Activated CD8-positive, alpha-beta memory T cell treated with anti-CD3 and anti-CD28 coated beads, Interleukin-2, amount 10 ng/mL, durations not matched to agents 7 days and 5 days (primary cell): ENCODE measurements around the gene SCNN1B. TPM values are rescaled to one million over a fixed set of nuclear protein-coding genes. Genes with fewer than 3 reads are reported as not detected.

Experiments used
- ATAC-seq: fragments of 150-1000 bp; cut with Tn5 transposase; one replicate; pipeline ENCODE4 v1.10.0; 2021; ENCODE audit warnings: moderate library complexity
- CTCF ChIA-PET: fragments of 350-600 bp; sonication (Branson Sonifier 250); formaldehyde crosslinking; loops from one replicate; lab custom pipeline; 2021; ENCODE audit warnings: antibody characterized with exemption; lab: Charles Lee
- DNase-seq: peaks from one replicate; pipeline ENCODE4 v3.0.0-alpha.2; 2020
- H3K27ac Mint-ChIP-seq: one replicate; pipeline ENCODE4 v1.8.0; 2021; ENCODE audit warnings: mild to moderate bottlenecking, mixed read lengths
- H3K27me3 Mint-ChIP-seq: one replicate; pipeline ENCODE4 v1.8.0; 2021; ENCODE audit warnings: mixed read lengths
- H3K36me3 Mint-ChIP-seq: one replicate; pipeline ENCODE4 v1.8.0; 2021; ENCODE audit warnings: mild to moderate bottlenecking, mixed read lengths
- H3K4me1 Mint-ChIP-seq: one replicate; pipeline ENCODE4 v1.8.0; 2021; ENCODE audit warnings: mixed read lengths
- H3K4me3 Mint-ChIP-seq: one replicate; pipeline ENCODE4 v1.8.0; 2021; ENCODE audit warnings: mild to moderate bottlenecking, moderate library complexity, mixed read lengths
- H3K9me3 Mint-ChIP-seq: one replicate; pipeline ENCODE4 v1.8.0; 2022; ENCODE audit warnings: low read depth, mixed read lengths
- total RNA-seq, 2 experiments: library from RNA; stranded (reverse); gene quantifications; one replicate each; pipeline ENCODE4 v1.2.3, GENCODE V29; 2021

The SCNN1B gene
- total RNA-seq, 2 experiments from 2014 or later = not detected

DNA sequence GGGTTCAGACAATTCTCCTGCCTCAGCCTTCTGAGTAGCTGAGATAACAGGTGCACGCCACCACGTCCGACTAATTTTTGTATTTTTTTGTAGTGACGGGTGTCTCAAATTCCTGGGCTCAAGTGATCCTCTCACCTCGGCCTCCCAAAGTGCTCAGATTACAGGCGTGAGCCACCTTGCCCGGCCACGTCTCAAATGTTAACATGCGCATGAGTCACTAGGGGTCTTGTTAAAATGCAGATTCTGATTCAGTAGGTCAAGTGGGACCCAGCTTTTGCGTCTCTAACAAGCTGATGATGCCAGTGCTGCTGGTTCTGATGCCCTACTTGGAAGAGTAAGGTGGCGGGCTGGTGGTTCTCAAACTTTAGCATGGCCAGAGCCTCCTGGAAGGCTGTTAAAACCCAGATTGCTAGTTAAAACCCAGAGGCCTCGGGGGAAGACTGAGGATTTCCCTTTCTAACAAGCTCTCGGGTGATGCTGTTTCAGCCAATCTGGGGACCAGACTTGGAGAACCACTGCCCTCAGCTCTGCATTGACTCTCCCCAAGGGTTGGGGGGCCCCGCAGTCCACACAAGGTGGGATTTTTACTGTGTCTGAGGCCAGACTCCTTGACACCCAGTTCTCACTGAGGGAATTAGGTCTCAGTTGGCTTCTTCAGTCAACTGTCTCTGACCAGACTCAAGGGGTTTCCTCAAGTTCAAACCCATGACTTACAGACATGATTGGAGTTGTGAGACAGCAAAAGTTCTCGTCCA, 17.9 kb downstream of the SCNN1B start:
- Mint-ChIP-seq H3K36me3 (no peaks in the 10 kb centered on the region), H3K9me3 (no peaks in the 10 kb centered on the region), H3K4me1 (no peaks in the 10 kb centered on the region), H3K27ac (no peak overlapping the region), H3K4me3 (no peak overlapping the region), H3K27me3 (no peaks in the 10 kb centered on the region)
- no peak for ATAC-seq
- no peak for DNase-seq
- CTCF ChIA-PET = no interaction called here

DNA sequence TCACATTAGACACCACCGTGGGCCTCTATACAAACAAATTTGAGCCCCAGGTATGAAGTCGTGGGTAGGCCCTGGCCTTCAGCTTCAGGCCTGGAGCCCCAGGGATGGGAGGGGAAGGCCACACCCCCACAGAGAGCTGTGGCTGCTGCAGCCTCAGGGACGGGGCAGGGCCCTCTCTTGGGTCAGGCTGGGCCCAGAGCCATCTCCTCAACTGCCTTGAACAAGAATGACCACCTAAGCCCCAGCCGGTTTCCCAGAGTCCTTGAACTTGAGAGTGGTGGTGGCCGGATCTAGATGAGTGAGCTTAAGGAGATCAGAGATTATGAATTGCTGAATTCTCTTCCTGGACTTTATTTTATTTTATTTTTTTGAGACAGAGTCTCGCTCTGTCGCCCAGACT, 18.6 kb downstream of the SCNN1B start:
- Mint-ChIP-seq H3K4me1 (no peaks in the 10 kb centered on the region), H3K36me3 (no peaks in the 10 kb centered on the region), H3K27ac (no peak overlapping the region), H3K4me3 (no peak overlapping the region), H3K27me3 (peaks cover 2% of the 10 kb centered on the region), H3K9me3 (no peaks in the 10 kb centered on the region)
- CTCF ChIA-PET = no interaction called here
- ATAC-seq (no peak), DNase-seq (no peak)

DNA sequence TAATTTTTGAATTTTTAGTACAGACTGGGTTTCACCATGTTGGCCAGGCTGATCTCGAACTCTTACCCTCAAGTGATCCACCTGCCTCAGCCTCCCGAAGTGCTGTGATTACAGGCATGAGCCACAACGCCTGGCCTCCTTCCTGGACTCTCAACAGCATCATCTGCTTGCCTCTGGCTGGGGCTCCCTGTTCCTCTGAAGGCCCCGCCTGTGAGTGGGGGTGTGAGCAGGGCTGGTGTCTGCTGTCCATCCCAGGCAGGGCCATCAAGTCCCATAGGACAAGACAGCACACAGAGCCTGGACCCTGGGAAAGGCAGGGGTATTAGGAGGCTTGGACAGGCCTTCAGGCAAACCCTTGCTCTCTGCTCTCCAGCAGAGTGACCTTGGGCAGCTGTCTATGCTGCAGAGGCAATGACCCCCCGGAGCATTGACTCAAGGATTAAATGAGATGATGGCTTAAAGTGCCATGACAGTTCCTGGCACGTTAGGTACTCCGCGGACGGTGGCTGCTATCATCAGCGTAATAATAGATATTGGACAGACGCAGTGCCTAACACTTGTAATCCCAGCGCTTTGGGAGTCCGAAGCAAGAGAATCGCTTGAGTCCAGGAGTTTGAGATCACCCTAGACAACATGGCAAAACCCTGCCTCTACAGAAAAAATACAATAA, 19.2 kb downstream of the SCNN1B start:
- H3K4me1 Mint-ChIP-seq = no peaks in the 10 kb centered on the region
- no peak for ATAC-seq
- no peak overlapping the region for H3K27ac Mint-ChIP-seq
- CTCF ChIA-PET = no interaction called here
- no peaks in the 10 kb centered on the region for H3K9me3 Mint-ChIP-seq
- H3K36me3 Mint-ChIP-seq = no peaks in the 10 kb centered on the region
- no peak for DNase-seq
- H3K27me3 Mint-ChIP-seq = peaks cover 2% of the 10 kb centered on the region
- no peak overlapping the region for H3K4me3 Mint-ChIP-seq

DNA sequence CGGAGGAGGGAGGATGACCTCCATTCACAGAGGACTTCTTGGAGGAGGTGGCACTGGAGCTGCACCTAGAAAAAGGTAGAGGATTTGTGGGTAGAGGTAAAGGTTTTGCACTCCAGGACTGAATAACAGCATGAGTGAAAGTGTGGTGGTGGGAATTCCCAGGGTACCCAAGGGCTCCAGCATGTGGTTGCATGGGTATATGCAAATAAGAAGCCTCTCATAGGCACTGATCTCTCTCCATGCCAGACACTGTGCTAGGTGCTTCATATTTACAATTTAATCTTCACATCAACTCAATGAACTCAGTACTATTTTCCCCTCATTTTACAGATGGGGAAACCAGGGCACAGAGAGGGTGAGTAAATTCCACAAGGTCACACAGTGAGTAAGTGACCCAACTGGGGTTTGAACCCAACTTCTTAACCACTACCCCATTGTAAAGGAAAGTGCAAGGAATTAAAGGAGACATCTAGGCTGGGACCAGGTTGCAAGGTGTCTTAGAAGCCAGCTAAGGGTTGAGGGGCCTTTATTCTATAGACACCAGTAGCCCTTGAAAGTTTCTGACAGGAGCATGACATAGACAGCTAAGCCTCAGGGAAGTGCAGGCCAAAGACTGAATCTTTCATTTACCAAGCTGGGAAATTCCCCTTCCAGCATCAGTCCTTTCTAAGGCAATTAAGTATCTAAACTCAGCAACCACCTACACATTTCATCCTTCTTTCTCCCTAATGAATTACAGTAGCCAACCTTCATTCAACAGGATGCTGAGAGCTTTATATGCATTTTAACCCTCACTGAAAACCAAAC, 21.3 kb downstream of the SCNN1B start:
- Mint-ChIP-seq H3K27me3 (peaks cover 4% of the 10 kb centered on the region), H3K27ac (no peak overlapping the region), H3K36me3 (no peaks in the 10 kb centered on the region), H3K9me3 (no peaks in the 10 kb centered on the region), H3K4me3 (no peak overlapping the region), H3K4me1 (no peaks in the 10 kb centered on the region)
- ATAC-seq = no peak
- CTCF ChIA-PET = no interaction called here
- no peak for DNase-seq

DNA sequence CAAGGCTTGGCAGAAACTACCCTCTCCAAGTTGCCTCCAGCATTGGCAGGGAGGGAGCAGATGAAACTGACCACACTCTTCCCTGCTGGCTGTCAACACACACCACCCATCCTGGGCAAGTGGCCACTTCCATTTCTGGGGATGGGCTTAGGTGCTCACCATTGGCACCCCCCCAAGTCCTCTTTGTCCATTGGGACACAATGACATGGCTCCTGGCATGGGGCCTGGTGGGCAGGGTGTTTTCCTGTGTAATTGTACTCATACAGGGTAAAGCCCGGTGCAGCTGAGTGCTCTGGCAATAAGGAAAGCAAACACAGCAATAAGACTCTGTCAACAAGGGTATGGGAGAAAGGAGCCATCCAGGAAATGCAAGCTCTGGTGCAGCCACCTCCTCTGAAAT, 22.6 kb downstream of the SCNN1B start:
- Mint-ChIP-seq H3K4me1 (no peaks in the 10 kb centered on the region), H3K27me3 (peaks cover 4% of the 10 kb centered on the region), H3K9me3 (no peaks in the 10 kb centered on the region), H3K4me3 (no peak overlapping the region), H3K27ac (no peak overlapping the region), H3K36me3 (no peaks in the 10 kb centered on the region)
- DNase-seq (no peak), ATAC-seq (no peak)
- CTCF ChIA-PET = no interaction called here

DNA sequence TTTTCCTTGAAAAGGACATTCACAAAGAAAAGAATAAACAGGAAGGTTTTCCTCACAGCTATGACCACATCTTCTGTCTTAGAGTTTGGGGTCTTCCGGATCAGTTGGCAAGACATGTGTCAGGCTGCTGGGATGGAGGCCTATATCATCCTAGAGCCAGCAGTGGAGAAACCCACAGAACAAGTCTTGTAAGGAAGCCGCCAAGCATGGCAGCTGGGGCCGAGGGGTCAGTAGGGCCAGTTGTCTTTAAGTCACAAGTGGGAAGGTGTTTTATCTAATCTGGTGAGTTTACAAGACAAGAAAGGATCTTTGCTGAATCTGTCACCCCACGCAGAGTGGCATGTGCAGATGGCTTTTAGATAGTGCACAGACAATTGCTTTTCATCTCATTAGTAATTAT, 25.7 kb downstream of the SCNN1B start:
- CTCF ChIA-PET = interaction anchor here (0.6 kb wide), 1 partner anchor 257 kb away, joined by 4 read pairs; no protein-coding TSS in a partner anchor
- Mint-ChIP-seq H3K36me3 (no peaks in the 10 kb centered on the region), H3K9me3 (no peaks in the 10 kb centered on the region)

DNA sequence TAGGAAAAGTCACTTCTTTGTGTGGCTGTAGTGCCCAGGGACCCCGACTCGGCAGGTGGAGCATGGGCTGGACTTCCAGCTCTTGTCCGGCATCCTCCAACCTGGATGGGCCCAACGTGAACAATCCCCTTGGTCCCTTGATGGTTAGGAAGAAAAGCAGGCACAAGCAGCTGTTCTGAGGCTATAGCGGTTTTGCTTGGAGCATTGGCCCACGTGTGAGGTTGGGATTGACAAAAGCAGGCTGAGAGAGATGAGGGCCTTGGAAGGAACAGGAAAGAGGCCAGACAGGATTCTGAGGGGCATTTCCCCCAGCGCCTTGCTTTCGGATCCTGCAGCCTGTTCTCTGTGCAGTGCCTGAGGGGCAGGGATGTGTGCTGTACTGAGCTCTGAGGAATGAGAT, 28.1 kb downstream of the SCNN1B start:
- H3K4me1 Mint-ChIP-seq = no peaks in the 10 kb centered on the region

More for the DNA sequence above, 25.7 kb downstream of the SCNN1B start:
- DNase-seq (no peak), ATAC-seq (no peak)
- Mint-ChIP-seq H3K4me1 (no peaks in the 10 kb centered on the region), H3K27ac (no peak overlapping the region), H3K27me3 (peaks cover 4% of the 10 kb centered on the region), H3K4me3 (no peak overlapping the region)

DNA sequence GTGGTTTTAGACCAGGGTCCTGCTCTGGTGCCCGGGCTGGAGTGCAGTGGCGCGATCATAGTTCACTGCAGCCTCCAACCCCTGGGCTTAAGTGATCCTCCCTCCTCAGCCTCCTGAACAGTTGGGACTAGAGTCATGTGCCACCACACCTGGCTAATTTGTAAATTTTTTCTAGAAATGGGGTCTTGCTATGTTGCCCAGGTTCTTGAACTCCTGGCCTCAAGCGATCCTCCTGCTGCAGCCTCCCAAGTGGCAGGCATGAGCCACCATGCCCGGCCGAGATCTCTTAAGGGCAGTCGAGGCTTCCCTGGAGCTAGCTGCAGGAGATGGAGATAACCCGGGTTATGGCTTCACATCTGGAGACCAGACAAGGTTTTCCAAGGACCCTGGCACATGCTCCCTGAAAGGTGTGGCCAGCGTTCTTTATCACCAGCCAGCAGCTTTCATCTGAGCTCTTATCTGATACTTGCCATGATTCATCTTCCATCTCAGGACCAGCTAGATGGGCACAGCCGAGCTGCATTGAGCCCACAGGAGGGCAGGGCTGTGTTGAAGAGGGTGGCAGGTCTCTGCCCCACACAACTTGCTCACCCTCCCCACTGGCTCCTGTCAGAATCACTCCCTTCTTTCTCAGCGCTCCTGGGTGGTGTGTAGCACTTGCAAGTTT, 28.6 kb downstream of the SCNN1B start:
- CTCF ChIA-PET = no interaction called here

More for the DNA sequence above, 28.1 kb downstream of the SCNN1B start:
- Mint-ChIP-seq H3K27me3 (peaks cover 6% of the 10 kb centered on the region), H3K9me3 (no peaks in the 10 kb centered on the region), H3K4me3 (no peak overlapping the region), H3K36me3 (no peaks in the 10 kb centered on the region), H3K27ac (no peak overlapping the region)
- no peak for DNase-seq
- CTCF ChIA-PET = no interaction called here
- no peak for ATAC-seq

DNA sequence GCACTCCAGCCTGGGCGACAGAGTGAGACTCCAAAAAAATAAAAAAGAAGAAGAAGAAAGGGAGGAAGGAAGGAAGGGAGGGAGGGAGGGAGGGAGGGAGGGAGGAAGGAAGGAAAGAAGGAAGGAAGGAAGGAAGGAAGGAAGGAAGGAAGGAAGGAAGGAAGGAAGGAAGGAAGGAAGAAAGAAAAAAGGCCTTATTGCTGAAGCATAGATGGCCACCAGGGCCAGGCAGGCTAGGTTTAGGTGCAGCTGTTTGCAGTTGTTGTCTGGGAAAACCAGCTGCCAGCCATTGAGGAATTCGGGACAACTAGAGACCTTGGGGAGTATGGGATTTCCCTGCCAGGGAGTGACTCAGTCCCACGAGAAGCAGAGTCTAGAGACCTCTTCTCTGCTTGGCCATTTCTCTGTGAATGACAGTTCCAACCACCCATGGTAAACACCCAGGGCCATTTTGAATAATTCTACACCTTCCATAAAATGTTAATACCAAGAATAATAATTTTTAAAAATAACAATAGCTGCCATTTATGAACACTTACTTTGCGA, 31.0 kb downstream of the SCNN1B start:
- ATAC-seq = no peak
- no peaks in the 10 kb centered on the region for H3K9me3 Mint-ChIP-seq
- peaks cover 5% of the 10 kb centered on the region for H3K4me1 Mint-ChIP-seq

More for the DNA sequence above, 28.6 kb downstream of the SCNN1B start:
- Mint-ChIP-seq H3K4me1 (peaks cover 1% of the 10 kb centered on the region), H3K4me3 (no peak overlapping the region), H3K27me3 (peaks cover 7% of the 10 kb centered on the region), H3K9me3 (no peaks in the 10 kb centered on the region), H3K27ac (no peak overlapping the region), H3K36me3 (no peaks in the 10 kb centered on the region)
- DNase-seq (no peak), ATAC-seq (no peak)

DNA sequence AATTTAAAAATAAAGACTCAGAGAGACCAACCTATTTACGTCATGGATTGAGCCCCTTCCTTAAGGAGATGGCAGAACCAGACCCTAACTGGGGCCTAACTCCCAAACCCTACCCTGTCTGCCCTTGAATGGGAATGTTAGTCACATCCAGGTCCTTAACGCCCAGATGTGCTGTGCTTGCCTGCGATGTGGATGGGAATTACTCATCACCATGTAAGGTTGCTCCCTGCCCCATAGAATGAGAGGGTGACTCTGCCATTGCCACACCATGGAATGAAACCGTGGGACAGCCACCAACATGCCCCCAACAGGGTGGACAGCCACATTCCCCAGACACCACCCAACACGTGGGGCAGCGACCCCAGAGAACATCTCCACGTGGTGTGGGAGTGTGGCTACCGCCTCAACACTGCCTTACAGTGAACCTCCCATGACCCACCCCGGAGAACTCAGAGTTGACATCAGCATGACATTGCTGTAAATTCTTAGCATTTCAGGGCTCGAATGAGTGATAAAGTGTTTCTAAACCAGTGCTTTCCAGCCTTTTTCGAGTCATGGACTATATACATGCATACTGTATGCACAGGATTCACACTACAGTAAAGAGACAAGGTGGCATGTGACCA, 31.8 kb downstream of the SCNN1B start:
- no peak for DNase-seq
- H3K9me3 Mint-ChIP-seq = no peaks in the 10 kb centered on the region
- CTCF ChIA-PET = interaction anchor here (0.6 kb wide), 1 partner anchor 294 kb away, joined by 3 read pairs; no protein-coding TSS in a partner anchor
- ATAC-seq = no peak
- H3K4me3 Mint-ChIP-seq = no peak overlapping the region
- no peaks in the 10 kb centered on the region for H3K36me3 Mint-ChIP-seq
- no peak overlapping the region for H3K27ac Mint-ChIP-seq
- H3K4me1 Mint-ChIP-seq = peaks cover 5% of the 10 kb centered on the region
- peaks cover 16% of the 10 kb centered on the region for H3K27me3 Mint-ChIP-seq

More for the DNA sequence above, 31.0 kb downstream of the SCNN1B start:
- CTCF ChIA-PET = no interaction called here
- Mint-ChIP-seq H3K27me3 (peaks cover 12% of the 10 kb centered on the region), H3K27ac (no peak overlapping the region), H3K36me3 (no peaks in the 10 kb centered on the region), H3K4me3 (no peak overlapping the region)
- no peak for DNase-seq

DNA sequence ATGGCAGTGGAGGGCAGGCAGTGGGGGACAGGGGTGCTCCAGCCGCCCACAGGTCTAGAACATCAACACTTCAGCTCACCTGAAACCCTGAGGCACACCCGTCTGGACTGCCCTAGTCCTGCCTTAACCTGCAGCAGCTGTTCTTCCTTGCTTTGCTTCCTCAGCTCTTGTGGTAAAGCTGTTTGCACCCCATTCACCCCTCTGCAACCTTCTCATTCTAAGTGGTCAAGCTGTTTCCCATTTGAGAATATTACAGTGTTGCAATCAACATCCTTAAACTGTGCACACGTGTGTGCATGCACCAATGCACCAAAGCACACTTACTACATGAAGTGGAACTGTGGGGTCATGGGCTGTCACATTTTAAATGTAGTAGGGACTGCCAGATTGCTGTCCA, 32.4 kb downstream of the SCNN1B start:
- ATAC-seq = no peak
- H3K9me3 Mint-ChIP-seq = no peaks in the 10 kb centered on the region
- peaks cover 16% of the 10 kb centered on the region for H3K27me3 Mint-ChIP-seq
- CTCF ChIA-PET = interaction anchor here (0.6 kb wide), 1 partner anchor 293 kb away, joined by 3 read pairs; no protein-coding TSS in a partner anchor
- DNase-seq = no peak
- H3K27ac Mint-ChIP-seq = no peak overlapping the region
- H3K4me3 Mint-ChIP-seq = no peak overlapping the region
- H3K36me3 Mint-ChIP-seq = no peaks in the 10 kb centered on the region
- peaks cover 5% of the 10 kb centered on the region for H3K4me1 Mint-ChIP-seq

DNA sequence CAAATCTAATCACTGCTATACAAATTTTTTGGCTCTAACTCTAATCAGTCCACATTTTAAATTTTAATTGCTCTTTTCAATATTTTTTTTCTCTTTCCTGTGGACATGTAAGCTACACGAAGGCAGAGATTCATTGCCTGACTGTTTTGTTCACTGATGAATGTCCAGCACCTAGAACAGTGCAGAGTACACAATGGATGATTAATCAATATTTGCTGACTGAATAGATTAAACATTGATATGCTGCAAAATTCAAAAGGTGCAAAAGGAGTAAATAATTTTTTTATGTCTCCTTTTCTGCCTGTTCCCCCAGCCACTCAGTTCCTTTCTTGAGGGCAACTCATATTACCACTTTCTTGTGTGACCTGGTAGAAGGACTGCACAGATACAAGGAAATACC, 32.8 kb downstream of the SCNN1B start:
- no peak for ATAC-seq

More for the DNA sequence above, 32.8 kb downstream of the SCNN1B start:
- CTCF ChIA-PET = no interaction called here
- Mint-ChIP-seq H3K27ac (no peak overlapping the region), H3K4me3 (no peak overlapping the region), H3K9me3 (no peaks in the 10 kb centered on the region), H3K36me3 (no peaks in the 10 kb centered on the region), H3K4me1 (peaks cover 5% of the 10 kb centered on the region), H3K27me3 (peaks cover 18% of the 10 kb centered on the region)
- DNase-seq = no peak
